Activated naive CD4-positive, alpha-beta T cell treated with anti-CD3 and anti-CD28 coated beads, Interleukin-2, amount 50 U/mL, for 72 hours (primary cell): ENCODE measurements around the gene CLDN20. TPM values are rescaled to one million over a fixed set of nuclear protein-coding genes. Genes with fewer than 3 reads are reported as not detected.

Experiments
- ATAC-seq, 2 donors: fragments of 150-1000 bp; cut with Tn5 transposase; 2 replicates each; pipeline ENCODE4 v1.10.0; 2021; ENCODE audit warnings: mild to moderate bottlenecking in 2 of 2, moderate library complexity in 2 of 2
- DNase-seq, 2 donors: peaks; one replicate each; pipeline ENCODE4 v3.0.0; 2021 to 2022; ENCODE audit warnings: low spot score in 2 of 2
- H3K27ac Mint-ChIP-seq, 2 donors: one replicate each; pipeline ENCODE4 v1.8.0; 2022; ENCODE audit warnings: mild to moderate bottlenecking in 2 of 2, mixed read lengths in 2 of 2
- H3K36me3 Mint-ChIP-seq, 2 donors: one replicate each; pipeline ENCODE4 v1.8.0; 2022; ENCODE audit warnings: mixed read lengths in 2 of 2
- H3K9me3 Mint-ChIP-seq, 2 donors: one replicate each; pipeline ENCODE4 v1.8.0; 2022; ENCODE audit warnings: mixed read lengths in 2 of 2
- total RNA-seq, 2 donors: library from RNA; stranded (reverse); gene quantifications; one replicate each; pipeline ENCODE4 v1.2.3, GENCODE V29; 2022

The CLDN20 gene
- total RNA-seq, 2 donors from 2014 or later, result not detected

DNA sequence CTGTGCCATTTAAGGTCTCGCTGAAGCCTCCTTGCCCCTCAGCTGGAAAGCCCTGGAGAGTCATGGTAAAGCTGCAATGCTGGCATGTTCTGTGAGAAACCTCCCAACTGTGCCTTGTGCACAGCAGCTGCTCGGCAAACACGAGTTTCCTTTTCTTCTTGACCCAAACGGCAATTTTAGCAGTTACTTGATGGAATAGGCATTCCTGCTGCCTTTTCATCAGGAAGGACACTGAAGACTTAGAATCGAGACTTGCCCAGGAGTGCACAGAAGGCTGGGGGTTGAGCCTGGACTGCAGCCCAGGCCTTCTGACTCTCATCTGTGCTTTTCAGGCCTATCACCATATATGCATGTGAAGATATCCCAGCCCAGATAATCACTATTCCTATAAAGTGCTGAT is 28.7 kb upstream of the CLDN20 start:
- DNase-seq, result no peak
- H3K36me3 Mint-ChIP-seq, result peaks cover 3 to 37% of the 10 kb centered on the region in 2 donors
- no peak overlapping the region for H3K27ac Mint-ChIP-seq
- H3K9me3 Mint-ChIP-seq, result peaks cover 0 to 18% of the 10 kb centered on the region in 2 donors
- ATAC-seq, result no peak

- H3K9me3 Mint-ChIP-seq, result peaks cover 0 to 17% of the 10 kb centered on the region in 2 donors
- no peak for ATAC-seq
- H3K27ac Mint-ChIP-seq, result no peak overlapping the region
- DNase-seq, result no peak
- H3K36me3 Mint-ChIP-seq, result peaks cover 4 to 43% of the 10 kb centered on the region in 2 donors
Observed at GRCh38 chr6:155237613-155238012, 26.2 kb upstream of the CLDN20 start.

- peaks cover 4 to 51% of the 10 kb centered on the region in 2 donors for H3K36me3 Mint-ChIP-seq
- DNase-seq (no peak), ATAC-seq (no peak)
- H3K27ac Mint-ChIP-seq, result peak overlapping the region in 1 of 2 donors; percentile 46
- peaks cover 0 to 17% of the 10 kb centered on the region in 2 donors for H3K9me3 Mint-ChIP-seq
Observed at GRCh38 chr6:155240905-155241600, 22.8 kb upstream of the CLDN20 start.

- Mint-ChIP-seq H3K27ac (no peak overlapping the region), H3K36me3 (peaks cover 4 to 49% of the 10 kb centered on the region in 2 donors), H3K9me3 (peaks cover 0 to 17% of the 10 kb centered on the region in 2 donors)
- DNase-seq (no peak), ATAC-seq (no peak)
Observed at GRCh38 chr6:155241966-155242365, 21.8 kb upstream of the CLDN20 start.

GRCh38 chr6:155244434-155244833 is 19.4 kb upstream of the CLDN20 start:
- ATAC-seq (no peak), DNase-seq (no peak)
- Mint-ChIP-seq H3K27ac (peak overlapping the region in 1 of 2 donors; percentile 82), H3K9me3 (peaks cover 0 to 5% of the 10 kb centered on the region in 2 donors), H3K36me3 (peaks cover 4 to 34% of the 10 kb centered on the region in 2 donors)

DNA sequence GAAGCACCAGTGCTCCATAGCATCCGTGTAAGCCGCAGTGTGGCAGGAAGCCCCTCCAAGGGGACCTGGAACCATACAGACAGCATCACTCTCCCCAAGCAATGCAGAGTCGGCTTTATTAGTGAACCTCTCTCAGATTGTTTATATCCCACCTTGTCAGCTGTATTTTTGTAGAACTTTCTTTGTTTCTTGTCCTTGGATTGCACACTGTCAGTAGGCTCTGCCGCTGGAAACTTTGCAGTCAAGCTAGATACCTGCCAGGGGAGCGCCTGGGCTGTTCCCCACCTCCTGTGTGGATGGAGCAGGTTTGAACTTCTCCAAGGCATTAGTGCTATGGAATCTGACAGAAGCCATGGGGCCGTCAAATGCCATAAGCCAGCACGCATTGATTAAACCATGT is 18.6 kb upstream of the CLDN20 start:
- H3K9me3 Mint-ChIP-seq, result peaks cover 0 to under 1% of the 10 kb centered on the region in 2 donors
- H3K27ac Mint-ChIP-seq, result no peak overlapping the region
- DNase-seq (no peak), ATAC-seq (no peak)
- H3K36me3 Mint-ChIP-seq, result peaks cover 4 to 31% of the 10 kb centered on the region in 2 donors

GRCh38 chr6:155245831-155246230 is 18.0 kb upstream of the CLDN20 start:
- Mint-ChIP-seq H3K27ac (no peak overlapping the region), H3K36me3 (peaks cover 0 to 25% of the 10 kb centered on the region in 2 donors)
- no peak for ATAC-seq

DNA sequence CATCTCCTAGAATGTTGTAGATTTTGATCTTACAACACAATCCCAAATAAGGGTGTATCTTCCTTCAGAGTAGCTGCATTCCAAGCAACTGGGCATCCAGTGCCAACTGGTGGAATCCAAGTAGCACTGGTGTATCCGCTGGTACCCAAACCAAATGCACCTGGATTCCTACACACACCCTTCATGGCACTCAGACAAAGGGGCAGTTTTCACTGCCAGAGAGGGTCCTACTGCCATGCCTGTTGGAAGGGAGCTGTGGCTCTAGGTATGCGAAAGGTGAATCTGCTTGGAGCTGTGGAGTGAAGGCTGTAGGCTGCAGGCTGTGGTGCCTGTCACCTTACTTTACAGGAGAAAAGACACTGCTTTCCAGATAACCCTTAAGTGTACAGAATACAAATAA is 17.0 kb upstream of the CLDN20 start:
- DNase-seq (no peak), ATAC-seq (no peak)
- H3K36me3 Mint-ChIP-seq, result peaks cover 0 to 23% of the 10 kb centered on the region in 2 donors
- no peaks in the 10 kb centered on the region for H3K9me3 Mint-ChIP-seq
- H3K27ac Mint-ChIP-seq, result no peak overlapping the region

More at GRCh38 chr6:155245831-155246230, 18.0 kb upstream of the CLDN20 start:
- H3K9me3 Mint-ChIP-seq, result no peaks in the 10 kb centered on the region
- DNase-seq, result no peak

DNA sequence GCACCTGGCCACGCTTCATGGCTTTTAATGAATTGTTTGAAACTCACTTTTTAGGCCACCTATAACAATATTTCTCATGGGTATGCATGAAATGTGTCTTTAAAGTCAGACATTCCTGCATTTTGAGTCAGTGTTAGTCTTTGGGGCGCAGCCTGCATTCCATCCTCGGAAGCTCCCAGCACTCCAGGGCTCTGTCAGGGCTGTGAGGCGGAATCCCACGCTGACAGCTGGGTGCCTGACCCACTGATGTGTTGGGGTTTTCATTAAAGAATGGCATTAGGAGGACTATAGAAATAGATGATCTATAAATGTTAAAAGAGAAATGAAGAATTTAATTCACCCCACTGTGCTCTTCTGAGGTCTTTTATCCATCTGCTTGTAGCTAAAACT is 16.2 kb upstream of the CLDN20 start:
- DNase-seq (no peak), ATAC-seq (no peak)
- Mint-ChIP-seq H3K9me3 (no peaks in the 10 kb centered on the region), H3K27ac (no peak overlapping the region), H3K36me3 (peaks cover 0 to 23% of the 10 kb centered on the region in 2 donors)

- DNase-seq (peak in 1 of 2 donors; percentile 13), ATAC-seq (peak; percentile 37 to 38)
- H3K36me3 Mint-ChIP-seq, result peaks cover 0 to 23% of the 10 kb centered on the region in 2 donors
- no peaks in the 10 kb centered on the region for H3K9me3 Mint-ChIP-seq
- no peak overlapping the region for H3K27ac Mint-ChIP-seq
Observed at GRCh38 chr6:155248008-155249001, 15.5 kb upstream of the CLDN20 start.

DNA sequence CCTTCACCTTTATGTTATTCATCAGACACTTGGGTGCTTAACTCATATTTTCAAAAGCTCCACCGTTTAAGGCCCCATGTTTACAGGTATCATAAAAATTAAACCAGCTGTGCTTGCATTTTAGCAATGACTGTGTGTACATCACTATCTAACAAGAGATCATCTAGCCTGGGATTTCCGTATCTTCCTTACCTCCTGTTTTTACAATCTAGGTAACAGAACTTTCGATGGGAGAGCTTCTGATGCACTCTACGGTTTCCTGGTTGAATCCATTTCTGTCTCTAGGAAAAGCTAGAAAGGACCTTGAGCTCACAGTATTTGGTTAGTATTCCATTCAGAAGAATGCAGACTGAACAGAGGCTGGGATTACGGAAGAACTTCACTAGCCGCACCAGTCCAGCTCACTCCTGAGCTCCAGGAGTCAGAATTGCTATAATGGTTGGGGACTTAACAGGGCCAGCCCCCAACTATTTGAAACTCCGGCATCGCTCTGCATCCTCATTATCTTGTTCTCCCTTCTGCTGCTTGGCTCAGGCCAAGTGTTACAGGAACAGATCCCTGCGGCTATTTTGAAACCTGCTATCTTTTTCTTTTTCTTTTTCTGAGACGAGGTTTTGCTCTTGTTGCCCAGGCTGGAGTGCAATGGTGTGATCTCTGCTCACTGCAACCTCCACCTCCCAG is 13.0 kb upstream of the CLDN20 start:
- ATAC-seq (no peak), DNase-seq (no peak)
- Mint-ChIP-seq H3K27ac (peak overlapping the region in 1 of 2 donors; percentile 69), H3K36me3 (peaks cover 4 to 20% of the 10 kb centered on the region in 2 donors), H3K9me3 (no peaks in the 10 kb centered on the region)

DNA sequence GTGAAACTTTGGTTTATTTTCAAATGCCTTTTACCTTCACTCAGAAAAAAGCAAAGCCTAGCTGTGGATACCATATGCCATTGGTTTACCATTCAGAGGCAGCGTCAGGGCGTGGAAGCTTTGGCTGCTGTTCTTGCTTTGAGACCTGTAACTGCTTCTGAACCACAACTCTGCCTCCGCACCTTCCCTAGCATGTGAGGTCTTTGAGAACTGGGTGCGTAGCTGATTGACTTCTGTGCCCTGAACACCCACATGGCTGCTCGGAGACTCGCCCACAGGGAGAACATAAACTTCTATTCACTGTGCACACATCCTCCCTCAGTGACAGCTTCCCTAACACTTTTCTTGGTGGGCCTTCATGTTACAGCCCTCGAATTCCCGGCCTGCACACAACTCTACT is 11.2 kb upstream of the CLDN20 start:
- no peak overlapping the region for H3K27ac Mint-ChIP-seq
- DNase-seq (no peak), ATAC-seq (no peak)
- H3K36me3 Mint-ChIP-seq, result peaks cover 4 to 15% of the 10 kb centered on the region in 2 donors
- no peaks in the 10 kb centered on the region for H3K9me3 Mint-ChIP-seq

DNA sequence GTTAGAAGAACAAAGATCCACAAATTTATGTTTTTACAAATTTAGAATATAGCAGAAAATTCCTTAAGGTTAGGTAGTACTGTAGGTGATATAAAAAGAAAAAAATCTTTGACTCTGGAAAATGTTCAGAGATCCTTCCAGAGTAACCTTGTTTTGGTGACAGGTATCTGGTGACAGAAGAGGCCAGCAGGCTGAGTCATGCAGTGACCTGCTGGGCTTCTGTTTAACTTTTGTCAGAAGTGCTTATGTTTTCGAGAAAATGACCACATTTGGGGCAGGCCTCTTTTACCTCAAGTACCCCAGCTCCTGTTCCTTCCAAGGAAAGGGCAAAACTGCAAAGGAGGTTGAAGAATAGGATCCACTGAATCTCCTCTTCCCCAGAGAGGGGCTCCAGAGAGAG is 10.5 kb upstream of the CLDN20 start:
- peaks cover 4 to 13% of the 10 kb centered on the region in 2 donors for H3K36me3 Mint-ChIP-seq
- no peak for DNase-seq
- no peak for ATAC-seq
- peak overlapping the region; percentile 11 to 48 for H3K27ac Mint-ChIP-seq
- no peaks in the 10 kb centered on the region for H3K9me3 Mint-ChIP-seq

DNA sequence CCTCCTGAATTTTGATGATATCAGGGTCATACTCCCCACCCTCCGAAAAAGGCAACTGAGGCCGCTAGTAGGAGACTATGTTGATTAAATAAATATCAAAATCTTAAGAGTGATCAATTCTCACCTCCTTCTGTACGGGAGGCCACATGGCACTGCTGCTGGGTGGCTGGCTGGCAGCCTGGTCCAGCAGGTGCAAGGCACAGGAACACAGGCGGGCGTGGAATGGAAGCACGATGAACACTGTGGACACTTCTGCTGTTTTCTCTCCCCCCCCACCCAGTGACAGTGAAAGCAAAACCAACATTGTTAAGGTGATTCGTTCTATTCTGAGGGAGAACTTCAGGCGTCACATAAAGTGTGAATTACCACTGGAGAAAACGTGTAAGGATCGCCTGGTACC is 9.7 kb upstream of the CLDN20 start:
- H3K9me3 Mint-ChIP-seq, result no peaks in the 10 kb centered on the region
- ATAC-seq, result no peak

GRCh38 chr6:155256122-155256795 is 7.6 kb upstream of the CLDN20 start:
- DNase-seq (no peak), ATAC-seq (no peak)
- Mint-ChIP-seq H3K27ac (peak overlapping the region in 1 of 2 donors; percentile 55), H3K36me3 (peaks cover 4 to 6% of the 10 kb centered on the region in 2 donors), H3K9me3 (no peaks in the 10 kb centered on the region)

More for the DNA sequence above, 9.7 kb upstream of the CLDN20 start:
- H3K36me3 Mint-ChIP-seq, result peaks cover 4 to 10% of the 10 kb centered on the region in 2 donors
- no peak for DNase-seq
- peak overlapping the region in 1 of 2 donors; percentile 11 for H3K27ac Mint-ChIP-seq

DNA sequence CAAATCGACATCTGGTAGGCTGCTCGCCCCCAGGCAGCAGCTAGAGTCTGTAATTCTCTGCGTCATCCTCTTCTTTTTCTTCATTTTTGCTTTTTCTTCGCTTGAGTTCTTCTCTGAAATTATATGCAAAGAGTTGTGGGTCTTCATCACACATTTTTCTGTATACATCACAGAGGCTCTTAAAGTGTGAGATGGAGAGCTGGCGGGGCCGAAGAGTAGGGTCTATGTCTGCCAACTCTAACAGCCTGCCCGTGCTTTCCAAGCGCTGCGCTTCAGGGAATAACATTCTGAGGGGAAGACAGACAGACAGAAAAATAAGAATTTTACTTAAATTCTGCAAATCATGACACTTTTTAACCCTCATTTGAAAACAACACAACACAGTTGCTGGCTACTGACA is 6.0 kb upstream of the CLDN20 start:
- ATAC-seq, result no peak
- H3K36me3 Mint-ChIP-seq, result peaks cover 4 to 6% of the 10 kb centered on the region in 2 donors
- H3K27ac Mint-ChIP-seq, result no peak overlapping the region
- DNase-seq, result no peak
- H3K9me3 Mint-ChIP-seq, result no peaks in the 10 kb centered on the region
